B cell (primary cell): ENCODE results near the gene DAP. TPM values are rescaled to one million over a fixed set of nuclear protein-coding genes. Genes with fewer than 3 reads are reported as not detected.
A peak's percentile ranks its signal among the peaks of the same experiment; 100 is the strongest.
"Not testable (repeated sequence)": the region's sequence is repeated elsewhere in the genome, so short reads cannot be mapped to it uniquely, and the experiment has no call there.

ENCODE experiments used
- ATAC-seq: fragments of 200-7000 bp; cut with Tn5 transposase; one replicate; pipeline ENCODE4 v1.10.0; 2021; ENCODE audit warnings: low read depth, mild to moderate bottlenecking, moderate number of reproducible peaks, moderate library complexity
- CTCF ChIA-PET: fragments of 350-600 bp; sonication (Branson Sonifier 250); formaldehyde crosslinking; loops from one replicate; lab custom pipeline; 2021; ENCODE audit warnings: antibody characterized with exemption, inconsistent platforms; lab: Charles Lee
- POLR2A ChIA-PET: fragments of 350-600 bp; sonication (Branson Sonifier 250); formaldehyde crosslinking; loops from one replicate; lab custom pipeline; 2021; ENCODE audit warnings: antibody characterized with exemption; lab: Charles Lee
- DNase-seq: peaks from one replicate; pipeline ENCODE4 v3.0.0; 2013
- H2AFZ ChIP-seq: 2 replicates; pipeline ENCODE4 v1.6.1; 2012; ENCODE audit warnings: mild to moderate bottlenecking, low read depth, low read length; ENCODE audit not compliant: insufficient read depth, poor library complexity, severe bottlenecking
- H3K27ac ChIP-seq, 2 donors: 1 replicate in 1 of 2; 2 replicates in 1 of 2; pipeline ENCODE4 v1.5.1; 2012 to 2013; ENCODE audit warnings: low read length in 2 of 2, mild to moderate bottlenecking in 2 of 2, moderate library complexity in 1 of 2
- H3K27me3 ChIP-seq, 4 experiments: fragments of 200-600 bp in 1 of 4; sonication (generic) in 1 of 4; replicated peaks in 1 of 4; 1 replicate in 2 of 4; 2 replicates in 2 of 4; pipeline versions ENCODE4 v1.6.1 to v1.7.0; 2013 to 2016; ENCODE audit warnings: low read length in 3 of 4, mild to moderate bottlenecking in 2 of 4, mixed read lengths in 1 of 4, moderate library complexity in 1 of 4; ENCODE audit not compliant: insufficient read depth in 4 of 4, control insufficient read depth in 3 of 4; ENCODE audit errors: control extremely low read depth in 1 of 4
- H3K36me3 ChIP-seq, 2 experiments: replicated peaks in 1 of 2; 1 replicate in 1 of 2; 2 replicates in 1 of 2; pipeline versions ENCODE4 v1.6.1 to v1.7.1; 2013; ENCODE audit warnings: low read length in 1 of 2; ENCODE audit not compliant: insufficient read depth in 2 of 2, control insufficient read depth in 1 of 2; ENCODE audit errors: control extremely low read depth in 1 of 2, extremely low read depth in 1 of 2
- H3K4me1 ChIP-seq, 2 donors: fragments of 200-600 bp in 1 of 2; sonication (generic) in 1 of 2; 1 replicate in 1 of 2; 2 replicates in 1 of 2; pipeline versions ENCODE4 v1.5.1 to v1.6.1; 2013 to 2017; ENCODE audit warnings: low read length in 2 of 2; ENCODE audit not compliant: control insufficient read depth in 2 of 2, insufficient read depth in 2 of 2
- H3K4me2 ChIP-seq: replicated peaks from 2 replicates; pipeline ENCODE3; 2012; ENCODE audit warnings: mild to moderate bottlenecking, low read depth, low read length; ENCODE audit not compliant: poor library complexity, severe bottlenecking
- H3K4me3 ChIP-seq, 5 experiments: fragments of 200-600 bp in 1 of 5; sonication (generic) in 1 of 5; 1 replicate in 3 of 5; 2 replicates in 2 of 5; pipeline versions ENCODE4 v1.5.1 to v1.7.0; 2011 to 2016; ENCODE audit warnings: low read length in 4 of 5, mild to moderate bottlenecking in 4 of 5, low read depth in 2 of 5, control low read depth in 1 of 5, moderate library complexity in 1 of 5; ENCODE audit not compliant: insufficient read depth in 1 of 5; ENCODE audit errors: control extremely low read depth in 1 of 5, extremely low read depth in 1 of 5
- H3K79me2 ChIP-seq: fragments of 200-600 bp; sonication (generic); one replicate; pipeline ENCODE4 v1.6.0; 2016; ENCODE audit warnings: low read length; ENCODE audit not compliant: control insufficient read depth, insufficient read depth
- H3K9ac ChIP-seq: fragments of 200-600 bp; sonication (generic); 2 replicates; pipeline ENCODE4 v1.6.1; 2017; ENCODE audit warnings: mild to moderate bottlenecking, low read length, moderate library complexity
- H3K9me3 ChIP-seq, 3 donors: one replicate each; pipeline versions ENCODE4 v1.6.1 to v1.7.1; 2013; ENCODE audit warnings: low read length in 2 of 3; ENCODE audit not compliant: control insufficient read depth in 2 of 3, insufficient read depth in 1 of 3; ENCODE audit errors: control extremely low read depth in 1 of 3
- H4K20me1 ChIP-seq: 2 replicates; pipeline ENCODE4 v1.6.0; 2012; ENCODE audit warnings: mild to moderate bottlenecking, low read length; ENCODE audit not compliant: insufficient read depth, control insufficient read depth, poor library complexity, severe bottlenecking
- H3K27ac Mint-ChIP-seq: one replicate; pipeline ENCODE4 v1.8.0; 2021; ENCODE audit warnings: mixed read lengths
- H3K27me3 Mint-ChIP-seq: one replicate; pipeline ENCODE4 v1.8.0; 2021; ENCODE audit warnings: mixed read lengths
- H3K4me1 Mint-ChIP-seq: one replicate; pipeline ENCODE4 v1.8.0; 2021; ENCODE audit warnings: mixed read lengths
- H3K4me3 Mint-ChIP-seq: one replicate; pipeline ENCODE4 v1.8.0; 2021; ENCODE audit warnings: mixed read lengths
- H3K9me3 Mint-ChIP-seq: one replicate; pipeline ENCODE4 v1.8.0; 2022; ENCODE audit warnings: mixed read lengths; ENCODE audit not compliant: insufficient read depth
- EZH2 ChIP-seq: IDR thresholded peaks from 2 replicates; pipeline ENCODE4 v1.6.1; 2012; ENCODE audit warnings: borderline replicate concordance, low read depth, mild to moderate bottlenecking, moderate library complexity, low read length; ENCODE audit not compliant: insufficient read depth, poor library complexity, severe bottlenecking
- WGBS: methylation state at CpG from one replicate; pipeline ENCODE4 v1.1.5; 2013; ENCODE audit warnings: missing lambda C conversion rate; ENCODE audit not compliant: insufficient coverage; 5-methylcytosine and 5-hydroxymethylcytosine counted together
- intact Hi-C: fragments of 100-400 bp; cut with micrococcal nuclease; formaldehyde crosslinking; loops from one replicate; pipeline ENCODE4 v1.10.0; 2022
- polyA plus RNA-seq: library from polyadenylated mRNA; depleted of rRNA; stranded (reverse); fragments of >200 nt; gene quantifications from 2 replicates; pipeline ENCODE4 v1.2.3, GENCODE V29; 2012
- total RNA-seq, 2 donors: library from RNA; stranded (reverse); fragments of 120-200 nt in 1 of 2; gene quantifications; 1 replicate in 1 of 2; 2 replicates in 1 of 2; pipeline versions ENCODE4 v1.2.3 to v1.2.4, GENCODE V29; 2013 to 2022
- TF ChIP-seq, protein P1 (sequence below): fragments of 200-600 bp; IDR thresholded peaks from one replicate; pipeline ENCODE4 v1.8.0; 2022; ENCODE audit warnings: antibody characterized with exemption, mild to moderate bottlenecking

DAP gene
- total and polyA plus RNA-seq, 2 donors (not counting 1 experiment from before 2014, with no cell fraction given): 42.6 to 49.8 TPM

DNA sequence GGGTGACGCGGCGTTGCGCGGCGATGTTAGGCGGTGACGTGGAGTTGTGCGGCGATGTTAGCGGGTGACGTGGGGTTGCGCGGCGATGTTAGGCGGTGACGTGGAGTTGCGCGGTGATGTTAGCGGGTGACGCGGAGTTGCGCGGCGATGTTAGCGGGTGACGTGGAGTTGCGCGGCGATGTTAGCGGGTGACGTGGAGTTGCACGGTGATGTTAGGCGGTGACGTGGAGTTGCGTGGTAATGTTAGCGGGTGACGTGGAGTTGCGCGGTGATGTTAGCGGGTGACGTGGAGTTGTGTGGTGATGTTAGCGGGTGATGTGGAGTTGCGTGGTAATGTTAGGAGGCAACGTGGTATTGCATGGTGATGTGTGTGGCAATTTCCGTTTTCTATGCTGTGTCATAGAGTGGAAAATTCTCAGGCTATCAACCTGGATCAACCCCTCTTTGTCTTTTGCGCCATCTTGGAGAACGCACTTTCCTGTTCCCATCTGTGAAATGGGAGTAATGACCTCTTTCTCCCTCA is 121.1 kb downstream of the DAP start:
- no peaks in the 10 kb centered on the region for H3K27me3 ChIP-seq
- Mint-ChIP-seq H3K27me3 (no peaks in the 10 kb centered on the region), H3K27ac (peak overlapping the region; percentile 50), H3K4me1 (peaks cover 63% of the 10 kb centered on the region), H3K9me3 (peaks cover 8% of the 10 kb centered on the region), H3K4me3 (no peak overlapping the region)
- 98% methylated on average over 23 of the region's 48 CpGs for WGBS
- H3K4me3 ChIP-seq: no peak overlapping the region
- no peak overlapping the region for H2AFZ ChIP-seq
- ChIA-PET POLR2A (no interaction called here), CTCF (no interaction called here)
- no peaks in the 10 kb centered on the region for H4K20me1 ChIP-seq
- H3K27ac ChIP-seq: no peak overlapping the region
- TF ChIP-seq EZH2: no peak
- TF ChIP-seq, protein P1, sequence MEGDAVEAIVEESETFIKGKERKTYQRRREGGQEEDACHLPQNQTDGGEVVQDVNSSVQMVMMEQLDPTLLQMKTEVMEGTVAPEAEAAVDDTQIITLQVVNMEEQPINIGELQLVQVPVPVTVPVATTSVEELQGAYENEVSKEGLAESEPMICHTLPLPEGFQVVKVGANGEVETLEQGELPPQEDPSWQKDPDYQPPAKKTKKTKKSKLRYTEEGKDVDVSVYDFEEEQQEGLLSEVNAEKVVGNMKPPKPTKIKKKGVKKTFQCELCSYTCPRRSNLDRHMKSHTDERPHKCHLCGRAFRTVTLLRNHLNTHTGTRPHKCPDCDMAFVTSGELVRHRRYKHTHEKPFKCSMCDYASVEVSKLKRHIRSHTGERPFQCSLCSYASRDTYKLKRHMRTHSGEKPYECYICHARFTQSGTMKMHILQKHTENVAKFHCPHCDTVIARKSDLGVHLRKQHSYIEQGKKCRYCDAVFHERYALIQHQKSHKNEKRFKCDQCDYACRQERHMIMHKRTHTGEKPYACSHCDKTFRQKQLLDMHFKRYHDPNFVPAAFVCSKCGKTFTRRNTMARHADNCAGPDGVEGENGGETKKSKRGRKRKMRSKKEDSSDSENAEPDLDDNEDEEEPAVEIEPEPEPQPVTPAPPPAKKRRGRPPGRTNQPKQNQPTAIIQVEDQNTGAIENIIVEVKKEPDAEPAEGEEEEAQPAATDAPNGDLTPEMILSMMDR: no peak
- intact Hi-C loops: no loop called here
- ATAC-seq (no peak), DNase-seq (no peak)
- H3K9ac ChIP-seq: no peak overlapping the region
- peaks cover 33 to 45% of the 10 kb centered on the region in 2 donors for H3K4me1 ChIP-seq
- peaks cover 0 to 22% (median 0%) of the 10 kb centered on the region in 3 donors for H3K9me3 ChIP-seq
- no peak overlapping the region for H3K4me2 ChIP-seq
- H3K36me3 ChIP-seq: peaks cover 0 to 7% of the 10 kb centered on the region in 2 experiments
- H3K79me2 ChIP-seq: peaks cover 51% of the 10 kb centered on the region

DNA sequence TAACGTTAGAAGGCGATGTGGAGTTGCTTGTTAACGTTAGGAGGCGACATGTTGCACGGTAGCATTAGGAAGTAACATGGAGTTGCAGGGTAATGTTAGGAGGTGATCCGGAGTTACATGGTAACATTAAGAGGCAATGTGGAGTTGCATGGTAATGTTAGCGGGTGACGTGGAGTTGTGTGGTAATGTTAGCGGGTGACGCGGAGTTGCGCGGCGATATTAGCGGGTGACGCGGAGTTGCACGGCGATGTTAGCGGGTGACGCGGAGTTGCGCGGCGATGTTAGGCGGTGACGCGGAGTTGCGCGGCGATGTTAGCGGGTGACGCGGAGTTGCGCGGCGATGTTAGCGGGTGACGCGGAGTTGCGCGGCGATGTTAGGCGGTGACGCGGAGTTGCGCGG is 122.3 kb downstream of the DAP start:
- H3K27me3 ChIP-seq, intact Hi-C loops, H3K27ac ChIP-seq, POLR2A ChIA-PET, DNase-seq, CTCF ChIA-PET, H3K9me3 Mint-ChIP-seq, H3K36me3 ChIP-seq, H4K20me1 ChIP-seq, H3K4me2 ChIP-seq, ATAC-seq, H3K4me3 Mint-ChIP-seq, H3K27me3 Mint-ChIP-seq, H2AFZ ChIP-seq, H3K4me3 ChIP-seq, H3K9ac ChIP-seq: not testable (repeated sequence)
- 86% methylated on average over 12 of the region's 48 CpGs for WGBS
- peak overlapping the region; percentile 69 for H3K27ac Mint-ChIP-seq
- Histone ChIP-seq H3K4me1 (peaks cover 33 to 47% of the 10 kb centered on the region in 2 donors), H3K79me2 (peaks cover 50% of the 10 kb centered on the region), H3K9me3 (peaks cover 0 to 22% (median 0%) of the 10 kb centered on the region in 3 donors)
- peaks cover 64% of the 10 kb centered on the region for H3K4me1 Mint-ChIP-seq
